SK-N-SH (cell line): ENCODE measurements around the gene TIE1. TPM values are rescaled to one million over a fixed set of nuclear protein-coding genes. Genes with fewer than 3 reads are reported as not detected.

Experiments used
- CTCF ChIA-PET: fragments of 300-600, 350-600 bp; formaldehyde crosslinking; extraction: SDS; loops from one replicate; lab custom pipeline; 2021; lab: Yijun Ruan, JAX
- POLR2A ChIA-PET: fragments of 350-600 bp; sonication (Branson Sonifier 250); formaldehyde crosslinking; extraction: SDS; loops from one replicate; lab custom pipeline; 2020; ENCODE audit warnings: antibody characterized with exemption, inconsistent platforms; lab: Yijun Ruan, JAX
- DNase-seq: peaks from one replicate; pipeline ENCODE4 v3.0.0; 2012
- H2AFZ ChIP-seq: fragments of 200-600 bp; sonication (generic); 2 replicates; pipeline ENCODE4 v1.8.1; 2016; ENCODE audit warnings: antibody characterized with exemption, mild to moderate bottlenecking, low read depth
- H3F3A ChIP-seq: fragments of 200-600 bp; sonication (generic); replicated peaks from 2 replicates; pipeline ENCODE3; 2016; ENCODE audit warnings: antibody characterized with exemption, mild to moderate bottlenecking; ENCODE audit not compliant: insufficient read depth
- H3K27ac ChIP-seq, 2 experiments: fragments of 200-500 bp in 1 of 2; fragments of 200-600 bp in 1 of 2; sonication (Bioruptor generic) in 1 of 2; sonication (generic), shearing (Covaris generic) in 1 of 2; 2 replicates each; pipeline versions ENCODE4 v1.5.1 to v1.6.1; 2014 to 2016; ENCODE audit warnings: low read depth in 2 of 2, inconsistent platforms in 1 of 2, low read length in 1 of 2, mild to moderate bottlenecking in 1 of 2, mixed read lengths in 1 of 2
- H3K27me3 ChIP-seq: fragments of 200-600 bp; sonication (generic), shearing (Covaris generic); 2 replicates; pipeline ENCODE4 v1.6.1; 2016; ENCODE audit warnings: mixed run types; ENCODE audit not compliant: insufficient read depth
- H3K36me3 ChIP-seq, 2 experiments: fragments of 200-500 bp in 1 of 2; fragments of 200-600 bp in 1 of 2; sonication (Bioruptor generic) in 1 of 2; sonication (generic) in 1 of 2; replicated peaks in 1 of 2; 2 replicates each; pipeline versions ENCODE3 to v1.5.1; 2014 to 2016; ENCODE audit warnings: low read length in 1 of 2, mild to moderate bottlenecking in 1 of 2; ENCODE audit not compliant: insufficient read depth in 2 of 2, control insufficient read depth in 1 of 2
- H3K4me1 ChIP-seq, 2 experiments: fragments of 200-500 bp in 1 of 2; fragments of 200-600 bp in 1 of 2; sonication (Bioruptor generic) in 1 of 2; sonication (generic), shearing (Covaris generic) in 1 of 2; 2 replicates each; pipeline versions ENCODE4 v1.5.1 to v1.6.1; 2014 to 2016; ENCODE audit warnings: low read depth in 1 of 2, low read length in 1 of 2, mixed run types in 1 of 2; ENCODE audit not compliant: insufficient read depth in 2 of 2, control insufficient read depth in 1 of 2
- H3K4me2 ChIP-seq: fragments of 200-600 bp; sonication (generic), shearing (Covaris generic); 2 replicates; pipeline ENCODE4 v1.6.1; 2017; ENCODE audit warnings: mixed run types
- H3K4me3 ChIP-seq, 2 experiments: fragments of 200-500 bp in 1 of 2; fragments of 200-600 bp in 1 of 2; sonication (Bioruptor generic) in 1 of 2; sonication (generic), shearing (Covaris generic) in 1 of 2; 2 replicates each; pipeline versions ENCODE4 v1.5.1 to v1.8.1; 2014 to 2016; ENCODE audit warnings: low read depth in 2 of 2, inconsistent platforms in 1 of 2, low read length in 1 of 2, mild to moderate bottlenecking in 1 of 2, mixed read lengths in 1 of 2, moderate library complexity in 1 of 2
- H3K79me2 ChIP-seq: fragments of 200-600 bp; sonication (generic); 2 replicates; pipeline ENCODE4 v1.8.1; 2017; ENCODE audit warnings: mild to moderate bottlenecking; ENCODE audit not compliant: insufficient read depth
- H3K9ac ChIP-seq: fragments of 200-600 bp; sonication (generic); 2 replicates; pipeline ENCODE4 v1.6.1; 2017; ENCODE audit warnings: mixed run types
- H3K9me2 ChIP-seq: fragments of 200-600 bp; sonication (generic); 2 replicates; pipeline ENCODE4 v1.6.1; 2017; ENCODE audit warnings: mixed run types
- H3K9me3 ChIP-seq: fragments of 200-600 bp; sonication (generic); 2 replicates; pipeline ENCODE4 v1.6.1; 2017; ENCODE audit warnings: mixed run types, mild to moderate bottlenecking, moderate library complexity
- H4K20me1 ChIP-seq: fragments of 200-600 bp; sonication (generic); 2 replicates; pipeline ENCODE4 v1.6.1; 2017; ENCODE audit warnings: mild to moderate bottlenecking, mixed run types; ENCODE audit not compliant: insufficient read depth
- CHD2 ChIP-seq: fragments of 150-350 bp; IDR thresholded peaks from 2 replicates; pipeline ENCODE4 v1.6.1; 2018; ENCODE audit warnings: low read length; ENCODE audit not compliant: partially characterized antibody
- ELF1 ChIP-seq: IDR thresholded peaks from 2 replicates; pipeline ENCODE4 v1.4.0; 2012
- EP300 ChIP-seq, 2 experiments: IDR thresholded peaks; 2 replicates each; pipeline versions ENCODE4 v1.4.0 to v1.6.1; 2012; ENCODE audit warnings: borderline replicate concordance in 1 of 2, low read depth in 1 of 2, low read length in 1 of 2
- FOSL2 ChIP-seq: IDR thresholded peaks from 2 replicates; pipeline ENCODE4 v1.4.0; 2012; ENCODE audit warnings: low read depth, mild to moderate bottlenecking, moderate library complexity, borderline replicate concordance
- FOXM1 ChIP-seq: IDR thresholded peaks from 2 replicates; pipeline ENCODE4 v1.4.0; 2012; ENCODE audit warnings: low read depth, mild to moderate bottlenecking
- GABPA ChIP-seq: IDR thresholded peaks from 2 replicates; pipeline ENCODE4 v1.4.0; 2012; ENCODE audit warnings: low read depth, mild to moderate bottlenecking
- MXI1 ChIP-seq: IDR thresholded peaks from 2 replicates; pipeline ENCODE4 v1.6.1; 2012; ENCODE audit warnings: mild to moderate bottlenecking, low read depth, low read length, improper control_type of control experiment
- POLR2AphosphoS5 ChIP-seq: IDR thresholded peaks from 2 replicates; pipeline ENCODE4 v1.6.1; 2012; ENCODE audit warnings: low read depth, low read length
- RFX5 ChIP-seq: IDR thresholded peaks from 2 replicates; pipeline ENCODE4 v1.6.1; 2012; ENCODE audit warnings: mild to moderate bottlenecking, improper control_type of control experiment, low read length
- SIN3A ChIP-seq: IDR thresholded peaks from 2 replicates; pipeline ENCODE4 v1.6.1; 2012; ENCODE audit warnings: low read depth, mild to moderate bottlenecking, low read length, moderate library complexity, borderline replicate concordance
- TAF1 ChIP-seq: IDR thresholded peaks from 2 replicates; pipeline ENCODE4 v1.6.1; 2012; ENCODE audit warnings: low read depth, mild to moderate bottlenecking, low read length, moderate library complexity, borderline replicate concordance
- WGBS: methylation state at CpG from one replicate; pipeline ENCODE4 v1.1.6; 2017; ENCODE audit warnings: low lambda C conversion rate; 5-methylcytosine and 5-hydroxymethylcytosine counted together
- polyA plus RNA-seq, 3 experiments: library from polyadenylated mRNA; depleted of rRNA; stranded (reverse); fragments of >200 nt; gene quantifications; 2 replicates each; pipeline ENCODE4 v1.2.3, GENCODE V29; 2012
- TF ChIP-seq, protein P1 (sequence below): fragments of 150-350 bp; IDR thresholded peaks from 2 replicates; pipeline ENCODE4 v1.6.1; 2016; ENCODE audit warnings: mild to moderate bottlenecking, low read depth, low read length
- TF ChIP-seq, protein P2 (sequence below): IDR thresholded peaks from 2 replicates; pipeline ENCODE4; 2012
- TF ChIP-seq, protein P3 (sequence below): IDR thresholded peaks from 2 replicates; pipeline ENCODE4 v1.4.0; 2012; ENCODE audit warnings: low read depth, borderline replicate concordance
- TF ChIP-seq, protein P4 (sequence below): IDR thresholded peaks from 2 replicates; pipeline ENCODE4 v1.4.0; 2012; ENCODE audit warnings: low read depth
- TF ChIP-seq, protein P5 (sequence below): fragments of 200-600 bp; sonication (generic); IDR thresholded peaks from 2 replicates; pipeline ENCODE4 v1.6.1; 2017; ENCODE audit warnings: antibody characterized with exemption, mild to moderate bottlenecking, moderate library complexity

TIE1 gene
- polyA plus RNA-seq, 1 of the 3 experiments (the other 2 are of a cell fraction) = 1.6 TPM

DNA sequence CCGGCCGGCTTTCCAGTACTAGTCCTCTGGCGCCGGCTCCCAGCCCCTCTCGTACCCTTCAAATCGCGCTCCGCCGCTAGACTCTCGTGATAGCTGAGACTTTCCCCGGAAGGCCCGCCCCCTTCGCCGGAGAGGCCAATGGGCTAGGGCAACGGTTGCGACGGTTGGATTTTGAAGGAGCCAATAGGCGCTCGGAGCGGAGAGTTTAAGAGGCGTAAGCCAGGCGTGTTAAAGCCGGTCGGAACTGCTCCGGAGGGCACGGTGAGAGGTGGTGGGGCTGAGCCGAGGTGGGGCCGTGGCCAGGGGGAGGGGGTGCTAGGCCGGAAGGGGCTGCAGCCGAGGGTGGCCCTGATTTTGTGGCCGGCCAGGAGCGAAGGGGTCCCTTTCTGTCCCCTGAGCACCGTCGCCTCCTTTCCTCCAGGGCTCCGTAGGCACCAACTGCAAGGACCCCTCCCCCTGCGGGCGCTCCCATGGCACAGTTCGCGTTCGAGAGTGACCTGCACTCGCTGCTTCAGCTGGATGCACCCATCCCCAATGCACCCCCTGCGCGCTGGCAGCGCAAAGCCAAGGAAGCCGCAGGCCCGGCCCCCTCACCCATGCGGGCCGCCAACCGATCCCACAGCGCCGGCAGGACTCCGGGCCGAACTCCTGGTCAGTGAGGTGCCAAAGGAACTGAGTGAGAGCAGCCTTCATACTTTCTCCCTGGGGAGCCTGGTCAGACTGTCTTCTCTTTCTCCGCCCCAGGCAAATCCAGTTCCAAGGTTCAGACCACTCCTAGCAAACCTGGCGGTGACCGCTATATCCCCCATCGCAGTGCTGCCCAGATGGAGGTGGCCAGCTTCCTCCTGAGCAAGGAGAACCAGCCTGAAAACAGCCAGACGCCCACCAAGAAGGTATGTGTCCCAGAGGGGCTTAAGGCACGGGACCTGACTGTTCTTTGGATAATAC is 58.2 kb downstream of the TIE1 start, which contains the start of gene CDC20:
Gene CDC20, plus strand, starts transcription at position 236 of the 948 bp plus-strand sequence. Its CDS starts 235 bp downstream, at position 471.
- Histone ChIP-seq H3K4me3 (peak within 1 kb of the TSS; percentile 78 to 79), H3F3A (peaks cover 34% of the 10 kb centered on the region), H3K9ac (peak within 1 kb of the TSS; percentile 93), H3K4me1 (peaks cover 7 to 30% of the 10 kb centered on the region in 2 experiments; a peak in 1 of 4 replicates), H3K79me2 (peaks cover 52% of the 10 kb centered on the region), H3K9me3 (no peaks in the 10 kb centered on the region), H2AFZ (peak within 1 kb of the TSS; percentile 94), H3K27ac (peak within 1 kb of the TSS; percentile 81 to 90), H3K36me3 (peaks cover 23 to 35% of the 10 kb centered on the region in 2 experiments), H4K20me1 (no peaks in the 10 kb centered on the region), H3K9me2 (no peaks in the 10 kb centered on the region), H3K4me2 (peak within 1 kb of the TSS; percentile 87), H3K27me3 (no peaks in the 10 kb centered on the region)
- TF ChIP-seq POLR2AphosphoS5 (peak; percentile 41; the same call in 1 of the 2 replicates), FOXM1 (peak; percentile 90), MXI1 (peak; percentile 100), TAF1 (peak; percentile 76; the same call in 1 of the 2 replicates), GABPA (peak; percentile 82), RFX5 (no peak), ELF1 (peak; percentile 42; the same call in 1 of the 2 replicates), EP300 (IDR thresholded peaks at IDR 0.05; ENCODE audit: borderline replicate concordance in 1 of 2, low read depth in 1 of 2, low read length in 1 of 2) (0 out of 4 replicates have a peak, but pooled peaks of 1 of the 2 experiments have one; percentile 28), FOSL2 (no peak), CHD2 (peak; percentile 99), SIN3A (peak; percentile 100)
- TF ChIP-seq, protein P1, sequence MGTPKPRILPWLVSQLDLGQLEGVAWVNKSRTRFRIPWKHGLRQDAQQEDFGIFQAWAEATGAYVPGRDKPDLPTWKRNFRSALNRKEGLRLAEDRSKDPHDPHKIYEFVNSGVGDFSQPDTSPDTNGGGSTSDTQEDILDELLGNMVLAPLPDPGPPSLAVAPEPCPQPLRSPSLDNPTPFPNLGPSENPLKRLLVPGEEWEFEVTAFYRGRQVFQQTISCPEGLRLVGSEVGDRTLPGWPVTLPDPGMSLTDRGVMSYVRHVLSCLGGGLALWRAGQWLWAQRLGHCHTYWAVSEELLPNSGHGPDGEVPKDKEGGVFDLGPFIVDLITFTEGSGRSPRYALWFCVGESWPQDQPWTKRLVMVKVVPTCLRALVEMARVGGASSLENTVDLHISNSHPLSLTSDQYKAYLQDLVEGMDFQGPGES = peak; percentile 67
- TF ChIP-seq, protein P2, sequence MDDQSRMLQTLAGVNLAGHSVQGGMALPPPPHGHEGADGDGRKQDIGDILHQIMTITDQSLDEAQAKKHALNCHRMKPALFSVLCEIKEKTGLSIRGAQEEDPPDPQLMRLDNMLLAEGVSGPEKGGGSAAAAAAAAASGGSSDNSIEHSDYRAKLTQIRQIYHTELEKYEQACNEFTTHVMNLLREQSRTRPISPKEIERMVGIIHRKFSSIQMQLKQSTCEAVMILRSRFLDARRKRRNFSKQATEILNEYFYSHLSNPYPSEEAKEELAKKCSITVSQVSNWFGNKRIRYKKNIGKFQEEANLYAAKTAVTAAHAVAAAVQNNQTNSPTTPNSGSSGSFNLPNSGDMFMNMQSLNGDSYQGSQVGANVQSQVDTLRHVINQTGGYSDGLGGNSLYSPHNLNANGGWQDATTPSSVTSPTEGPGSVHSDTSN = no peak
- TF ChIP-seq, protein P3, sequence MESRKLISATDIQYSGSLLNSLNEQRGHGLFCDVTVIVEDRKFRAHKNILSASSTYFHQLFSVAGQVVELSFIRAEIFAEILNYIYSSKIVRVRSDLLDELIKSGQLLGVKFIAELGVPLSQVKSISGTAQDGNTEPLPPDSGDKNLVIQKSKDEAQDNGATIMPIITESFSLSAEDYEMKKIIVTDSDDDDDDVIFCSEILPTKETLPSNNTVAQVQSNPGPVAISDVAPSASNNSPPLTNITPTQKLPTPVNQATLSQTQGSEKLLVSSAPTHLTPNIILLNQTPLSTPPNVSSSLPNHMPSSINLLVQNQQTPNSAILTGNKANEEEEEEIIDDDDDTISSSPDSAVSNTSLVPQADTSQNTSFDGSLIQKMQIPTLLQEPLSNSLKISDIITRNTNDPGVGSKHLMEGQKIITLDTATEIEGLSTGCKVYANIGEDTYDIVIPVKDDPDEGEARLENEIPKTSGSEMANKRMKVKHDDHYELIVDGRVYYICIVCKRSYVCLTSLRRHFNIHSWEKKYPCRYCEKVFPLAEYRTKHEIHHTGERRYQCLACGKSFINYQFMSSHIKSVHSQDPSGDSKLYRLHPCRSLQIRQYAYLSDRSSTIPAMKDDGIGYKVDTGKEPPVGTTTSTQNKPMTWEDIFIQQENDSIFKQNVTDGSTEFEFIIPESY = peak; percentile 98
- TF ChIP-seq, protein P4, sequence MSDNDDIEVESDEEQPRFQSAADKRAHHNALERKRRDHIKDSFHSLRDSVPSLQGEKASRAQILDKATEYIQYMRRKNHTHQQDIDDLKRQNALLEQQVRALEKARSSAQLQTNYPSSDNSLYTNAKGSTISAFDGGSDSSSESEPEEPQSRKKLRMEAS = peak; percentile 91
- TF ChIP-seq, protein P5, sequence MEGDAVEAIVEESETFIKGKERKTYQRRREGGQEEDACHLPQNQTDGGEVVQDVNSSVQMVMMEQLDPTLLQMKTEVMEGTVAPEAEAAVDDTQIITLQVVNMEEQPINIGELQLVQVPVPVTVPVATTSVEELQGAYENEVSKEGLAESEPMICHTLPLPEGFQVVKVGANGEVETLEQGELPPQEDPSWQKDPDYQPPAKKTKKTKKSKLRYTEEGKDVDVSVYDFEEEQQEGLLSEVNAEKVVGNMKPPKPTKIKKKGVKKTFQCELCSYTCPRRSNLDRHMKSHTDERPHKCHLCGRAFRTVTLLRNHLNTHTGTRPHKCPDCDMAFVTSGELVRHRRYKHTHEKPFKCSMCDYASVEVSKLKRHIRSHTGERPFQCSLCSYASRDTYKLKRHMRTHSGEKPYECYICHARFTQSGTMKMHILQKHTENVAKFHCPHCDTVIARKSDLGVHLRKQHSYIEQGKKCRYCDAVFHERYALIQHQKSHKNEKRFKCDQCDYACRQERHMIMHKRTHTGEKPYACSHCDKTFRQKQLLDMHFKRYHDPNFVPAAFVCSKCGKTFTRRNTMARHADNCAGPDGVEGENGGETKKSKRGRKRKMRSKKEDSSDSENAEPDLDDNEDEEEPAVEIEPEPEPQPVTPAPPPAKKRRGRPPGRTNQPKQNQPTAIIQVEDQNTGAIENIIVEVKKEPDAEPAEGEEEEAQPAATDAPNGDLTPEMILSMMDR = no peak
- POLR2A ChIA-PET = interaction anchor here (0.9 to 1.6 kb wide), 6 partner anchors 9 to 136 kb away, joined by 3 to 8 read pairs (median 4); partner anchors contain the start of genes ELOVL1, MED8 and SZT2
- 2% methylated on average over 13 of the region's 59 CpGs for WGBS
- peak; percentile 96 for DNase-seq
- CTCF ChIA-PET = interaction anchor here (1.0 to 2.1 kb wide), 6 partner anchors 9 to 132 kb away, joined by 3 to 9 read pairs (median 5); partner anchors contain the start of genes ELOVL1, MED8 and SZT2
